Progenitor cell of endocrine pancreas (in vitro differentiated cells): ENCODE data around the gene HSD17B14. TPM values are rescaled to one million over a fixed set of nuclear protein-coding genes. Genes with fewer than 3 reads are reported as not detected.

Experiments used
- DNase-seq: peaks from one replicate; pipeline ENCODE4 v3.0.0; 2021; ENCODE audit warnings: low spot score; ENCODE audit not compliant: unreplicated experiment
- H3K27ac Mint-ChIP-seq: 2 replicates; pipeline ENCODE4 v1.8.0; 2021; ENCODE audit warnings: mild to moderate bottlenecking, moderate library complexity, mixed read lengths
- H3K27me3 Mint-ChIP-seq: 2 replicates; pipeline ENCODE4 v1.8.0; 2021; ENCODE audit warnings: mixed read lengths
- H3K36me3 Mint-ChIP-seq: 2 replicates; pipeline ENCODE4 v1.8.0; 2022; ENCODE audit warnings: mixed read lengths; ENCODE audit not compliant: insufficient read depth
- H3K4me1 Mint-ChIP-seq: 2 replicates; pipeline ENCODE4 v1.8.0; 2021; ENCODE audit warnings: low read depth, mixed read lengths
- H3K4me3 Mint-ChIP-seq: 2 replicates; pipeline ENCODE4 v1.8.0; 2021; ENCODE audit warnings: low read depth, mild to moderate bottlenecking, moderate library complexity, mixed read lengths
- H3K9me3 Mint-ChIP-seq: 2 replicates; pipeline ENCODE4 v1.8.0; 2021; ENCODE audit warnings: low read depth, mixed read lengths
- total RNA-seq: library from RNA; stranded (reverse); gene quantifications from 2 replicates; pipeline ENCODE4 v1.2.1, GENCODE V29; 2021
- TF ChIP-seq, protein P1 (sequence below): fragments of 200-600 bp; sonication (generic); IDR thresholded peaks from one replicate; pipeline ENCODE4 v1.5.0; 2021; ENCODE audit warnings: antibody characterized with exemption, mild to moderate bottlenecking; ENCODE audit not compliant: unreplicated experiment

HSD17B14 gene
- total RNA-seq, 1 donor from 2014 or later = 20.5 TPM

GRCh38 chr19:48833049-48833448, 3.2 kb downstream of the HSD17B14 start:
- H3K4me1 Mint-ChIP-seq = peaks cover 22% of the 10 kb centered on the region
- H3K27ac Mint-ChIP-seq = no peak overlapping the region
- TF ChIP-seq, protein P1, sequence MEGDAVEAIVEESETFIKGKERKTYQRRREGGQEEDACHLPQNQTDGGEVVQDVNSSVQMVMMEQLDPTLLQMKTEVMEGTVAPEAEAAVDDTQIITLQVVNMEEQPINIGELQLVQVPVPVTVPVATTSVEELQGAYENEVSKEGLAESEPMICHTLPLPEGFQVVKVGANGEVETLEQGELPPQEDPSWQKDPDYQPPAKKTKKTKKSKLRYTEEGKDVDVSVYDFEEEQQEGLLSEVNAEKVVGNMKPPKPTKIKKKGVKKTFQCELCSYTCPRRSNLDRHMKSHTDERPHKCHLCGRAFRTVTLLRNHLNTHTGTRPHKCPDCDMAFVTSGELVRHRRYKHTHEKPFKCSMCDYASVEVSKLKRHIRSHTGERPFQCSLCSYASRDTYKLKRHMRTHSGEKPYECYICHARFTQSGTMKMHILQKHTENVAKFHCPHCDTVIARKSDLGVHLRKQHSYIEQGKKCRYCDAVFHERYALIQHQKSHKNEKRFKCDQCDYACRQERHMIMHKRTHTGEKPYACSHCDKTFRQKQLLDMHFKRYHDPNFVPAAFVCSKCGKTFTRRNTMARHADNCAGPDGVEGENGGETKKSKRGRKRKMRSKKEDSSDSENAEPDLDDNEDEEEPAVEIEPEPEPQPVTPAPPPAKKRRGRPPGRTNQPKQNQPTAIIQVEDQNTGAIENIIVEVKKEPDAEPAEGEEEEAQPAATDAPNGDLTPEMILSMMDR = no peak
- H3K9me3 Mint-ChIP-seq = no peaks in the 10 kb centered on the region
- H3K36me3 Mint-ChIP-seq = peaks cover 11% of the 10 kb centered on the region
- DNase-seq = no peak
- no peaks in the 10 kb centered on the region for H3K27me3 Mint-ChIP-seq
- no peak overlapping the region for H3K4me3 Mint-ChIP-seq

- Mint-ChIP-seq H3K4me3 (no peak overlapping the region), H3K27ac (no peak overlapping the region), H3K9me3 (no peaks in the 10 kb centered on the region), H3K27me3 (no peaks in the 10 kb centered on the region), H3K36me3 (peaks cover 14% of the 10 kb centered on the region), H3K4me1 (peaks cover 14% of the 10 kb centered on the region)
- TF ChIP-seq, protein P1 = no peak
- no peak for DNase-seq
These were observed 5.3 kb downstream of the HSD17B14 start for GRCh38 chr19:48830965-48831364.

GRCh38 chr19:48830088-48830487, 6.2 kb downstream of the HSD17B14 start:
- no peak for DNase-seq
- H3K27me3 Mint-ChIP-seq = no peaks in the 10 kb centered on the region
- TF ChIP-seq, protein P1 = no peak
- H3K4me1 Mint-ChIP-seq = peaks cover 9% of the 10 kb centered on the region
- peak overlapping the region; percentile 90 for H3K27ac Mint-ChIP-seq
- no peaks in the 10 kb centered on the region for H3K9me3 Mint-ChIP-seq
- peaks cover 17% of the 10 kb centered on the region for H3K36me3 Mint-ChIP-seq
- no peak overlapping the region for H3K4me3 Mint-ChIP-seq

- peaks cover 7% of the 10 kb centered on the region for H3K4me1 Mint-ChIP-seq
- H3K36me3 Mint-ChIP-seq = peaks cover 12% of the 10 kb centered on the region
- H3K27ac Mint-ChIP-seq = peak overlapping the region; percentile 76
- TF ChIP-seq, protein P1 = no peak
- H3K9me3 Mint-ChIP-seq = no peaks in the 10 kb centered on the region
- no peak for DNase-seq
- H3K4me3 Mint-ChIP-seq = no peak overlapping the region
- H3K27me3 Mint-ChIP-seq = no peaks in the 10 kb centered on the region
These were observed 9.7 kb downstream of the HSD17B14 start for GRCh38 chr19:48826606-48827020.

DNA sequence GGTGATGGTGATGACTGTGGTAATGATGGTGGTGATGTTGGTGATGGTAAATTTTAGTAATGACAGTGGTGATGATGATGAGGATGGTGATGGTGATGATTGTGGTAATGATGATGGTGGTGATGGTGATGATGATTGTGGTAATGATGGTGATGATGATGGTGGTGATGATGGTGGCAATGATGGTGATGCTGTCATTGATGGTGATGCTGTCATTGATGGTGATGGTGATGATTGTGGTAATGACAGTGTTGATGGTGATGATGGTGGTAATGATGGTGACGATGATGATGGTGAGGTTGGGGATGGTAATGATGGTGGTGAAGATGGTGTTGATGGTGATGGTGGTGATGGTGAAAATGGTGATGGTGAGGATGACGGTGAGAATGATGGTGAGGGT, 13.8 kb downstream of the HSD17B14 start:
- TF ChIP-seq, protein P1 = no peak
- H3K27me3 Mint-ChIP-seq = no peaks in the 10 kb centered on the region
- H3K4me1 Mint-ChIP-seq = peaks cover 14% of the 10 kb centered on the region
- DNase-seq = no peak
- no peak overlapping the region for H3K4me3 Mint-ChIP-seq
- H3K27ac Mint-ChIP-seq = no peak overlapping the region
- H3K9me3 Mint-ChIP-seq = no peaks in the 10 kb centered on the region
- peaks cover 7% of the 10 kb centered on the region for H3K36me3 Mint-ChIP-seq
